Transverse colon (tissue), 4 donors: ENCODE measurements around the gene PACS2. TPM values are rescaled to one million over a fixed set of nuclear protein-coding genes. Genes with fewer than 3 reads are reported as not detected.
A peak's percentile ranks its signal among the peaks of the same experiment; 100 is the strongest.

ENCODE experiments used
- DNase-seq: peaks from one replicate; pipeline ENCODE4 v3.0.0-alpha.2; 2019
- H3K27ac ChIP-seq, 4 donors: fragments of 200-600 bp; sonication (generic); 2 replicates each; pipeline ENCODE4 v1.5.1; 2016 to 2018; ENCODE audit warnings: inconsistent platforms in 4 of 4
- H3K27me3 ChIP-seq: fragments of 200-600 bp; sonication (generic); 2 replicates; pipeline ENCODE4 v1.5.1; 2017; ENCODE audit warnings: inconsistent platforms
- H3K36me3 ChIP-seq, 4 donors: fragments of 200-600 bp; sonication (generic); 2 replicates each; pipeline ENCODE4 v1.5.1; 2017 to 2019; ENCODE audit warnings: inconsistent platforms in 4 of 4
- H3K4me1 ChIP-seq, 4 donors: fragments of 200-600 bp; sonication (generic); 2 replicates each; pipeline ENCODE4 v1.5.1; 2017 to 2020; ENCODE audit warnings: inconsistent platforms in 4 of 4
- H3K4me3 ChIP-seq, 4 donors: fragments of 200-600 bp; sonication (generic); 1 replicate in 1 of 4; 2 replicates in 3 of 4; pipeline versions ENCODE4 v1.5.1 to v1.6.1; 2017 to 2019; ENCODE audit warnings: inconsistent platforms in 4 of 4
- H3K9me3 ChIP-seq, 2 donors: fragments of 200-600 bp; sonication (generic); 2 replicates each; pipeline ENCODE4 v1.5.1; 2017 to 2019; ENCODE audit warnings: inconsistent platforms in 2 of 2
- CTCF ChIP-seq, 5 experiments: fragments of 200-600 bp in 3 of 5; fragments of 450-650 bp in 2 of 5; sonication (generic) in 3 of 5; IDR thresholded peaks; 1 replicate in 2 of 5; 2 replicates in 3 of 5; pipeline ENCODE4 v1.5.1; 2016 to 2017; ENCODE audit warnings: antibody characterized with exemption in 5 of 5, inconsistent platforms in 3 of 5, mild to moderate bottlenecking in 2 of 5, moderate library complexity in 1 of 5
- EP300 ChIP-seq: sonication (generic); formaldehyde crosslinking; IDR thresholded peaks from one replicate; pipeline ENCODE4 v1.6.1; 2017; ENCODE audit warnings: antibody characterized with exemption, low read depth
- POLR2A ChIP-seq: fragments of 450-650 bp; IDR thresholded peaks from one replicate; pipeline ENCODE4 v1.6.1; 2016; ENCODE audit warnings: antibody characterized with exemption, mild to moderate bottlenecking, moderate library complexity
- POLR2AphosphoS5 ChIP-seq, 3 donors: sonication (generic); formaldehyde crosslinking; IDR thresholded peaks; one replicate each; pipeline ENCODE4 v1.6.1; 2016; ENCODE audit warnings: antibody characterized with exemption in 3 of 3
- WGBS, 2 donors: methylation state at CpG; one replicate each; pipeline ENCODE4 v1.1.5; 2018; ENCODE audit warnings: low coverage in 1 of 2; 5-methylcytosine and 5-hydroxymethylcytosine counted together
- in situ Hi-C, 4 donors: fragments of 200-750 bp; cut with MboI; loops; one replicate each; pipeline versions ENCODE4 v1.15.0 to v1.15.1; 2017; ENCODE audit warnings: low sequenced_read_pairs in 3 of 4, low pct_ligation_motif_present in 1 of 4, low pct_unique_long_range_greater_than_20kb in 1 of 4
- intact Hi-C: fragments of 100-400 bp; cut with DNase I; formaldehyde crosslinking; loops from one replicate; pipeline ENCODE4 v1.15.1; 2023; ENCODE audit warnings: low total_unique reads
- total RNA-seq, 4 donors: library from RNA; depleted of rRNA; stranded (reverse); fragments of >200 nt; gene quantifications; one replicate each; pipeline ENCODE4 v1.1.0, GENCODE V29; 2016

PACS2 gene
- total RNA-seq, 4 donors from 2014 or later: 63.0 to 249 (median 135) TPM

GRCh38 chr14:105313381-105314286 is 914 bp upstream of the PACS2 start:
- in situ Hi-C loops (no loop called here), intact Hi-C loops (no loop called here)
- Histone ChIP-seq H3K4me3 (peak overlapping the region; percentile 78 to 89 (median 80)), H3K9me3 (no peaks in the 10 kb centered on the region), H3K27me3 (no peaks in the 10 kb centered on the region), H3K27ac (peak overlapping the region; percentile 90 to 97 (median 94)), H3K4me1 (peaks cover 21 to 38% (median 35%) of the 10 kb centered on the region in 4 donors), H3K36me3 (no peaks in the 10 kb centered on the region)
- DNase-seq: peak; percentile 35
- TF ChIP-seq EP300 (no peak), CTCF (IDR thresholded peaks at IDR 0.05) (no peak), POLR2A (no peak), POLR2AphosphoS5 (IDR thresholded peaks at IDR 0.05) (no peak)
- 10 to 26% methylated on average over 2 to 25 of the region's 48 CpGs for WGBS, 2 donors

GRCh38 chr14:105315211-105315721 is 718 bp downstream of the PACS2 start:
- Histone ChIP-seq H3K36me3 (no peaks in the 10 kb centered on the region), H3K9me3 (no peaks in the 10 kb centered on the region), H3K27me3 (no peaks in the 10 kb centered on the region), H3K27ac (peak overlapping the region; percentile 80 to 89 (median 85)), H3K4me3 (peak overlapping the region; percentile 69 to 93 (median 72)), H3K4me1 (peaks cover 21 to 38% (median 35%) of the 10 kb centered on the region in 4 donors)
- 1% methylated on average over 30 of the region's 54 CpGs; no CpG with 5 or more reads in 1 of the 2 donors for WGBS, 2 donors
- peak in 1 of 3 donors; percentile 7 for TF ChIP-seq POLR2AphosphoS5 (IDR thresholded peaks at IDR 0.05)
- TF ChIP-seq CTCF (IDR thresholded peaks at IDR 0.05): no peak
- TF ChIP-seq POLR2A: no peak
- no peak for TF ChIP-seq EP300
- in situ Hi-C loops: no loop called here
- DNase-seq: peak; percentile 66
- intact Hi-C loops: no loop called here

GRCh38 chr14:105315941-105316576 is 1.5 kb downstream of the PACS2 start:
- no peak for DNase-seq
- H3K9me3 ChIP-seq: no peaks in the 10 kb centered on the region
- in situ Hi-C loops: no loop called here
- peak overlapping the region; percentile 69 to 93 (median 72) for H3K4me3 ChIP-seq
- no peaks in the 10 kb centered on the region for H3K36me3 ChIP-seq
- no peak for TF ChIP-seq EP300
- peaks cover 21 to 38% (median 35%) of the 10 kb centered on the region in 4 donors for H3K4me1 ChIP-seq
- peak overlapping the region; percentile 80 to 89 (median 85) for H3K27ac ChIP-seq
- H3K27me3 ChIP-seq: no peaks in the 10 kb centered on the region
- WGBS, 2 donors: 60 to 70% methylated on average over 2 to 15 of the region's 15 CpGs
- intact Hi-C loops: no loop called here

GRCh38 chr14:105316577-105316941 is 2.0 kb downstream of the PACS2 start:
- Histone ChIP-seq H3K9me3 (no peaks in the 10 kb centered on the region), H3K27me3 (no peaks in the 10 kb centered on the region), H3K36me3 (no peaks in the 10 kb centered on the region), H3K4me1 (peaks cover 21 to 38% (median 35%) of the 10 kb centered on the region in 4 donors), H3K27ac (peak overlapping the region; percentile 25 to 81 (median 46)), H3K4me3 (no peak overlapping the region)
- intact Hi-C loops (no loop called here), in situ Hi-C loops (no loop called here)
- TF ChIP-seq POLR2AphosphoS5 (IDR thresholded peaks at IDR 0.05): no peak
- TF ChIP-seq POLR2A: no peak
- no peak for TF ChIP-seq CTCF (IDR thresholded peaks at IDR 0.05)
- TF ChIP-seq EP300: no peak
- no peak for DNase-seq
- 93% methylated on average over 10 of the region's 10 CpGs; no CpG with 5 or more reads in 1 of the 2 donors for whole genome bisulfite sequencing, 2 donors
